Type B pancreatic cell (in vitro differentiated cells): ENCODE measurements around the gene LGR5. TPM values are rescaled to one million over a fixed set of nuclear protein-coding genes. Genes with fewer than 3 reads are reported as not detected.

Source experiments
- DNase-seq: peaks from one replicate; pipeline ENCODE4 v3.0.0; 2021; ENCODE audit warnings: mixed read lengths; ENCODE audit not compliant: unreplicated experiment; ENCODE audit errors: extremely low spot score
- H3K27ac Mint-ChIP-seq: 2 replicates; pipeline ENCODE4 v1.8.0; 2021; ENCODE audit warnings: mild to moderate bottlenecking, mixed read lengths
- H3K27me3 Mint-ChIP-seq: 2 replicates; pipeline ENCODE4 v1.8.0; 2021; ENCODE audit warnings: mixed read lengths
- H3K36me3 Mint-ChIP-seq: 2 replicates; pipeline ENCODE4 v1.8.0; 2021; ENCODE audit warnings: mixed read lengths
- H3K4me1 Mint-ChIP-seq: one replicate; pipeline ENCODE4 v1.8.0; 2021; ENCODE audit warnings: mixed read lengths; ENCODE audit not compliant: unreplicated experiment
- H3K4me3 Mint-ChIP-seq: 2 replicates; pipeline ENCODE4 v1.8.0; 2021; ENCODE audit warnings: mild to moderate bottlenecking, mixed read lengths
- H3K9me3 Mint-ChIP-seq: 2 replicates; pipeline ENCODE4 v1.8.0; 2021; ENCODE audit warnings: mixed read lengths
- CTCF ChIP-seq: fragments of 200-600 bp; sonication (generic); conservative IDR thresholded peaks from 2 replicates; pipeline ENCODE4 v1.5.0; 2021; ENCODE audit warnings: antibody characterized with exemption, mild to moderate bottlenecking
- total RNA-seq: library from RNA; stranded (reverse); gene quantifications from 2 replicates; pipeline ENCODE4 v1.2.1, GENCODE V29; 2021; ENCODE audit warnings: low replicate concordance

LGR5 gene
- total RNA-seq, 1 donor from 2014 or later, result 7.9 TPM

GRCh38 chr12:71415336-71416231 is 24.0 kb upstream of the LGR5 start:
- H3K27me3 Mint-ChIP-seq, result peaks cover 11% of the 10 kb centered on the region

GRCh38 chr12:71417181-71417580 is 22.4 kb upstream of the LGR5 start:
- H3K27ac Mint-ChIP-seq, result no peak overlapping the region
- no peak overlapping the region for H3K4me3 Mint-ChIP-seq
- no peaks in the 10 kb centered on the region for H3K4me1 Mint-ChIP-seq
- H3K27me3 Mint-ChIP-seq, result peaks cover 11% of the 10 kb centered on the region
- no peak for TF ChIP-seq CTCF
- DNase-seq, result no peak
- H3K36me3 Mint-ChIP-seq, result no peaks in the 10 kb centered on the region
- no peaks in the 10 kb centered on the region for H3K9me3 Mint-ChIP-seq

More at GRCh38 chr12:71415336-71416231, 24.0 kb upstream of the LGR5 start:
- Mint-ChIP-seq H3K4me3 (no peak overlapping the region), H3K36me3 (no peaks in the 10 kb centered on the region), H3K27ac (no peak overlapping the region), H3K9me3 (no peaks in the 10 kb centered on the region), H3K4me1 (no peaks in the 10 kb centered on the region)
- peak; percentile 91 for TF ChIP-seq CTCF
- no peak for DNase-seq

GRCh38 chr12:71420775-71421406 is 18.7 kb upstream of the LGR5 start:
- no peak for DNase-seq
- TF ChIP-seq CTCF, result no peak
- no peaks in the 10 kb centered on the region for H3K36me3 Mint-ChIP-seq
- no peak overlapping the region for H3K4me3 Mint-ChIP-seq
- H3K4me1 Mint-ChIP-seq, result no peaks in the 10 kb centered on the region
- H3K9me3 Mint-ChIP-seq, result no peaks in the 10 kb centered on the region
- H3K27me3 Mint-ChIP-seq, result peaks cover 41% of the 10 kb centered on the region
- H3K27ac Mint-ChIP-seq, result no peak overlapping the region

GRCh38 chr12:71425568-71426299 is 13.9 kb upstream of the LGR5 start:
- no peaks in the 10 kb centered on the region for H3K36me3 Mint-ChIP-seq
- H3K27me3 Mint-ChIP-seq, result peaks cover 45% of the 10 kb centered on the region
- no peak overlapping the region for H3K27ac Mint-ChIP-seq

More at GRCh38 chr12:71425568-71426299, 13.9 kb upstream of the LGR5 start:
- no peaks in the 10 kb centered on the region for H3K9me3 Mint-ChIP-seq
- H3K4me1 Mint-ChIP-seq, result peaks cover 6% of the 10 kb centered on the region
- no peak for TF ChIP-seq CTCF
- H3K4me3 Mint-ChIP-seq, result no peak overlapping the region
- DNase-seq, result no peak
